HepG2 (cell line): ENCODE measurements around the gene TPRA1. TPM values are rescaled to one million over a fixed set of nuclear protein-coding genes. Genes with fewer than 3 reads are reported as not detected.

ENCODE experiments used
- ATAC-seq: fragments of 200-7000 bp; cut with Tn5 transposase; 3 replicates; pipeline ENCODE4 v1.9.1; 2020; ENCODE audit warnings: mild to moderate bottlenecking, moderate library complexity
- BruUV-seq: library from RNA; stranded (reverse); fragments of 400-500 nt; replicated peaks from 2 replicates; lab custom pipeline; 2021; lab: Mats Ljungman, UMichigan
- CTCF ChIA-PET: fragments of 300-600 bp; formaldehyde crosslinking; extraction: SDS; loops from one replicate; lab custom pipeline; 2021; ENCODE audit warnings: low total read pairs, inconsistent platforms, low intra/inter-chr PET ratio; lab: Yijun Ruan, JAX
- POLR2A ChIA-PET: fragments of 350-600 bp; sonication (Branson Sonifier 250); formaldehyde crosslinking; loops from one replicate; lab custom pipeline; 2020; ENCODE audit warnings: antibody characterized with exemption, inconsistent platforms; lab: Yijun Ruan, JAX
- DNase-seq: peaks from one replicate; pipeline ENCODE4 v3.0.0-alpha.2; 2015; ENCODE audit warnings: low spot score
- FAIRE-seq: peaks from 3 replicates; lab custom pipeline; 2011; peaks lifted over from hg19 to GRCh38; lab: Jason Lieb, UNC
- H2AFZ ChIP-seq: one replicate; pipeline ENCODE4 v1.6.1; 2011; ENCODE audit warnings: low read length, inconsistent platforms
- H3K27ac ChIP-seq: fragments of 300-600 bp; 3 replicates; pipeline ENCODE4 v1.8.0; 2011; ENCODE audit warnings: mixed run types, mild to moderate bottlenecking, mixed read lengths, low read length, inconsistent platforms; ENCODE audit not compliant: insufficient read depth; ENCODE audit errors: extremely low read length
- H3K27me3 ChIP-seq, 2 experiments: fragments of 200-600 bp in 1 of 2; 2 replicates in 1 of 2; 3 replicates in 1 of 2; pipeline versions ENCODE4 v1.6.0 to v1.8.0; 2011; ENCODE audit warnings: low read length in 2 of 2, mild to moderate bottlenecking in 2 of 2, moderate library complexity in 2 of 2, inconsistent platforms in 1 of 2; ENCODE audit not compliant: insufficient read depth in 2 of 2, control insufficient read depth in 1 of 2
- H3K36me3 ChIP-seq, 2 experiments: fragments of 200-600 bp in 1 of 2; replicated peaks in 1 of 2; 2 replicates in 1 of 2; 3 replicates in 1 of 2; pipeline versions ENCODE4 v1.5.1 to v1.8.0; 2011; ENCODE audit warnings: low read length in 2 of 2, inconsistent platforms in 1 of 2; ENCODE audit not compliant: insufficient read depth in 2 of 2, control insufficient read depth in 1 of 2
- H3K4me1 ChIP-seq: 2 replicates; pipeline ENCODE4 v1.5.1; 2012; ENCODE audit warnings: low read length, inconsistent platforms; ENCODE audit not compliant: insufficient read depth
- H3K4me2 ChIP-seq: 2 replicates; pipeline ENCODE4 v1.6.0; 2011; ENCODE audit warnings: low read depth, low read length, inconsistent platforms
- H3K4me3 ChIP-seq, 3 experiments: fragments of 200-600 bp in 1 of 3; sonication (generic), shearing (Covaris generic) in 1 of 3; replicated peaks in 1 of 3; 2 replicates each; pipeline ENCODE4 v1.5.1; 2011 to 2016; ENCODE audit warnings: low read length in 3 of 3, inconsistent platforms in 2 of 3, low read depth in 2 of 3, mild to moderate bottlenecking in 2 of 3, control low read depth in 1 of 3, mixed read lengths in 1 of 3; ENCODE audit not compliant: insufficient read depth in 1 of 3
- H3K79me2 ChIP-seq: one replicate; pipeline ENCODE4 v1.6.1; 2011; ENCODE audit warnings: low read length, inconsistent platforms; ENCODE audit not compliant: insufficient read depth
- H3K9ac ChIP-seq: 2 replicates; pipeline ENCODE4 v1.6.0; 2011; ENCODE audit warnings: mild to moderate bottlenecking, low read depth, low read length, inconsistent platforms; ENCODE audit not compliant: insufficient read depth
- H3K9me3 ChIP-seq: 2 replicates; pipeline ENCODE4 v1.5.1; 2012; ENCODE audit warnings: mild to moderate bottlenecking, low read length
- H4K20me1 ChIP-seq: 2 replicates; pipeline ENCODE4 v1.6.0; 2011; ENCODE audit warnings: inconsistent platforms, mild to moderate bottlenecking, low read length, moderate library complexity; ENCODE audit not compliant: insufficient read depth
- ATF7-NPFF ChIP-seq: sonication (generic); formaldehyde crosslinking; IDR thresholded peaks from 2 replicates; pipeline ENCODE4 v1.8.1; 2023; ENCODE audit warnings: mild to moderate bottlenecking, low read depth, missing genetic modification reagents, moderate library complexity
- ATM ChIP-seq: fragments of 450-650 bp; IDR thresholded peaks from 2 replicates; pipeline ENCODE4 v1.7.1; 2017; ENCODE audit warnings: mild to moderate bottlenecking, borderline replicate concordance
- FLYWCH1 ChIP-seq: sonication (generic); formaldehyde crosslinking; IDR thresholded peaks from 2 replicates; pipeline ENCODE4 v1.8.1; 2023; ENCODE audit warnings: mild to moderate bottlenecking, missing genetic modification reagents
- KLF15 ChIP-seq: sonication (generic); formaldehyde crosslinking; IDR thresholded peaks from 2 replicates; pipeline ENCODE4 v1.8.1; 2023; ENCODE audit warnings: borderline replicate concordance, mild to moderate bottlenecking, inconsistent platforms, missing genetic modification reagents, mixed read lengths
- PCBP1 ChIP-seq: fragments of 200-400 bp; formaldehyde crosslinking; IDR thresholded peaks from 2 replicates; pipeline ENCODE4 v1.6.1; 2017; ENCODE audit warnings: mild to moderate bottlenecking, low read depth, low read length, borderline replicate concordance
- RBFOX2 ChIP-seq: fragments of 200-400 bp; formaldehyde crosslinking; IDR thresholded peaks from 2 replicates; pipeline ENCODE4 v1.6.1; 2017; ENCODE audit warnings: low read depth, mild to moderate bottlenecking, low read length
- SMC3 ChIP-seq: IDR thresholded peaks from 2 replicates; pipeline ENCODE4 v1.6.1; 2011; ENCODE audit warnings: low read length, improper control_type of control experiment
- ZNF468 ChIP-seq: sonication (generic); formaldehyde crosslinking; IDR thresholded peaks from 2 replicates; pipeline ENCODE4 v1.8.0; 2022; ENCODE audit warnings: mild to moderate bottlenecking, moderate library complexity, missing genetic modification reagents
- ZNF543 ChIP-seq: sonication (generic); formaldehyde crosslinking; IDR thresholded peaks from 2 replicates; pipeline ENCODE4 v1.4.0; 2020; ENCODE audit warnings: mild to moderate bottlenecking, missing genetic modification reagents
- ZNF569 ChIP-seq: sonication (generic); formaldehyde crosslinking; IDR thresholded peaks from 2 replicates; pipeline ENCODE4 v1.5.0; 2020; ENCODE audit warnings: mild to moderate bottlenecking, missing genetic modification reagents, moderate library complexity, borderline replicate concordance
- WGBS: methylation state at CpG from one replicate; pipeline ENCODE4 v1.1.6; 2017; ENCODE audit warnings: low lambda C conversion rate; 5-methylcytosine and 5-hydroxymethylcytosine counted together
- in situ Hi-C: cut with HindIII; loops from 2 replicates; pipeline ENCODE4 v1.10.0; 2017; ENCODE audit warnings: low pct_unique_long_range_greater_than_20kb; ENCODE audit not compliant: extremely low pct_ligation_motif_present
- intact Hi-C: fragments of 100-400 bp; cut with micrococcal nuclease; formaldehyde crosslinking; loops from one replicate; pipeline ENCODE4 v1.10.0; 2022; ENCODE audit not compliant: unreplicated experiment
- polyA plus RNA-seq, 8 experiments: library from polyadenylated mRNA; depleted of rRNA in 3 of 8; stranded (reverse) in 7 of 8; unstranded in 1 of 8; fragments of >200 nt; fragmentation: Illumina TruSeq in 4 of 8; extraction: Trizol in 4 of 8; gene quantifications; 2 replicates each; pipeline versions ENCODE4 v1.2.1 to v1.2.3, GENCODE V29; 2011 to 2016; ENCODE audit warnings: low read depth in 4 of 8, missing spikeins in 1 of 8, mixed read lengths in 1 of 8; ENCODE audit not compliant: insufficient read depth in 1 of 8
- total RNA-seq, 5 experiments: library from RNA; depleted of rRNA; stranded (reverse); fragments of >200 nt; fragmentation: Illumina TruSeq; extraction: Trizol; gene quantifications; 2 replicates each; pipeline ENCODE4 v1.2.3, GENCODE V29; 2016; ENCODE audit warnings: low read depth in 1 of 5
- TF ChIP-seq, protein P1 (sequence below): sonication (generic); formaldehyde crosslinking; IDR thresholded peaks from 2 replicates; pipeline ENCODE4 v1.4.0; 2020; ENCODE audit warnings: missing genetic modification reagents
- TF ChIP-seq, protein P2 (sequence below): sonication (generic); formaldehyde crosslinking; IDR thresholded peaks from 2 replicates; pipeline ENCODE4 v1.9.0; 2021; ENCODE audit warnings: missing genetic modification reagents, borderline replicate concordance
- TF ChIP-seq, protein P3 (sequence below): IDR thresholded peaks from 2 replicates; pipeline ENCODE4 v1.4.0; 2020; ENCODE audit warnings: mild to moderate bottlenecking, missing genetic modification reagents
- TF ChIP-seq, protein P4 (sequence below): sonication (generic); IDR thresholded peaks from 2 replicates; pipeline ENCODE4 v1.6.1; 2016; ENCODE audit warnings: low read depth, borderline replicate concordance

TPRA1 gene
- total and polyA plus RNA-seq, 2 of the 13 experiments (the other 11 are each of a cell fraction or from before 2014, with no cell fraction given): 25.4 to 25.8 TPM

DNA sequence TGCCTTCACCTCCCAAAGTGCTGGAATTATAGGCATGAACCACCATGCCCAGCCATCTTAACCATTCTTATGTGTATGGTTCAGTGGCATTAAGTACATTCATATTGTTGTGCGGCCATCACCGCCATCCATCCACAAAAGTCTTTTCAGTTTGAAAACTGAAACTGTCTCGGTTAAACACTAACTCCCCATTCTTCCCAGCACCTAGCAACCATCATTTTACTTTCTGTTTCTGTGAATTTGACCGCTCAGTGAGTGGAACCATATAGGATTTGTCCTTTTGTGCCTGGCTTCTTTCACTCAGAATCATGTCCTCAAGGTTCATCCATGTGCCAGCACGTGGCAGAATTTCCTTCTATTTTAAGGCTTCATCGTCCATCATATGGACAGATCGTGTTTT is 13.5 kb upstream of the TPRA1 start (continued):
- TF ChIP-seq, protein P1, sequence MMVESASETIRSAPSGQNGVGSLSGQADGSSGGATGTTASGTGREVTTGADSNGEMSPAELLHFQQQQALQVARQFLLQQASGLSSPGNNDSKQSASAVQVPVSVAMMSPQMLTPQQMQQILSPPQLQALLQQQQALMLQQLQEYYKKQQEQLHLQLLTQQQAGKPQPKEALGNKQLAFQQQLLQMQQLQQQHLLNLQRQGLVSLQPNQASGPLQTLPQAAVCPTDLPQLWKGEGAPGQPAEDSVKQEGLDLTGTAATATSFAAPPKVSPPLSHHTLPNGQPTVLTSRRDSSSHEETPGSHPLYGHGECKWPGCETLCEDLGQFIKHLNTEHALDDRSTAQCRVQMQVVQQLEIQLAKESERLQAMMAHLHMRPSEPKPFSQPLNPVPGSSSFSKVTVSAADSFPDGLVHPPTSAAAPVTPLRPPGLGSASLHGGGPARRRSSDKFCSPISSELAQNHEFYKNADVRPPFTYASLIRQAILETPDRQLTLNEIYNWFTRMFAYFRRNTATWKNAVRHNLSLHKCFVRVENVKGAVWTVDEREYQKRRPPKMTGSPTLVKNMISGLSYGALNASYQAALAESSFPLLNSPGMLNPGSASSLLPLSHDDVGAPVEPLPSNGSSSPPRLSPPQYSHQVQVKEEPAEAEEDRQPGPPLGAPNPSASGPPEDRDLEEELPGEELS (CRISPR knock-in tag): no peak
- TF ChIP-seq RBFOX2 (no peak), SMC3 (no peak), ATF7-NPFF (CRISPR knock-in tag) (no peak)
- TF ChIP-seq, protein P2, sequence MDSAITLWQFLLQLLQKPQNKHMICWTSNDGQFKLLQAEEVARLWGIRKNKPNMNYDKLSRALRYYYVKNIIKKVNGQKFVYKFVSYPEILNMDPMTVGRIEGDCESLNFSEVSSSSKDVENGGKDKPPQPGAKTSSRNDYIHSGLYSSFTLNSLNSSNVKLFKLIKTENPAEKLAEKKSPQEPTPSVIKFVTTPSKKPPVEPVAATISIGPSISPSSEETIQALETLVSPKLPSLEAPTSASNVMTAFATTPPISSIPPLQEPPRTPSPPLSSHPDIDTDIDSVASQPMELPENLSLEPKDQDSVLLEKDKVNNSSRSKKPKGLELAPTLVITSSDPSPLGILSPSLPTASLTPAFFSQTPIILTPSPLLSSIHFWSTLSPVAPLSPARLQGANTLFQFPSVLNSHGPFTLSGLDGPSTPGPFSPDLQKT (CRISPR knock-in tag): no peak

DNA sequence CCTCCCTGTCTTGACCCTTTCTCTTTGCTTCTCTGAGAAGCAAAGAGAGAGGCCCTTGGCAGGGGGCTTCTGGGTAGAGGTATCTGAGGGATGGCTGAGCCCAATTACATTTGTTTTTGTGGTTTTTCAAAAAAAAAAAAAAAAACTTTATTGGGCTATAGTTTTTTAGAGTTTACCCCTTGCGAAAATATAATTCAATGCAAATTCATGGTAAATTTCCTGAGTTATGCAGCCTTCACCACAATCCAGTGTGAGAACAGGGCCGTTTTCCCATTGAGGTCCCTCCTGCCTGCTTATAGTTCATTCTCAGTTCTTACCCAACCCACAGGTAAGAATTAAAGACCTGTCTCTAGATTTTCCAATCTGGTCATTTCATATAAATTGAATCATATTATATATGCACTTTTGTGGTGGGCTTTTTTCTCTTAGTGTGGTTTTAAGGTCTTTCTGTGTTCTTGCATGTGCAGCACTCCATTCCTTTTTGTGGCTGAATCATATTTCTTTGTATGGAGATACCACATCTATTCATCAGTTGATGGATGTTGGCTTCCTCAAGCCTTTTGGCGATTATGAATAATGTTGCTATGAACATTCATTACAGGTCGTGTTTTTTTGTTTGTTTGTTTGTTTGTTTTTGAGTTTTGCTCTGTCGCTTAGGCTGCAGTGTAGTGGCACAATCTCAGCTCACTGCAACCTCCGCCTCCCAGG is 10.4 kb upstream of the TPRA1 start:
- Histone ChIP-seq H3K9me3 (no peaks in the 10 kb centered on the region), H3K36me3 (peaks cover 5 to 36% of the 10 kb centered on the region in 2 experiments), H3K4me3 (no peak overlapping the region), H3K9ac (peak overlapping the region; percentile 25; the same call in 1 of the 2 replicates), H2AFZ (no peak overlapping the region), H3K27me3 (no peaks in the 10 kb centered on the region), H3K4me1 (peaks cover 56% of the 10 kb centered on the region), H3K27ac (no peak overlapping the region), H4K20me1 (no peaks in the 10 kb centered on the region), H3K4me2 (peak overlapping the region; percentile 42), H3K79me2 (peaks cover 32% of the 10 kb centered on the region)
- FAIRE-seq (no peak), DNase-seq (no peak), ATAC-seq (no peak)
- POLR2A ChIA-PET: no interaction called here
- BruUV-seq: no TSS peak
- WGBS: 85% methylated on average over 6 of the region's 6 CpGs
- TF ChIP-seq FLYWCH1 (CRISPR knock-in tag) (no peak), KLF15 (CRISPR knock-in tag) (no peak), ZNF468 (CRISPR knock-in tag) (no peak), ZNF543 (no peak), ATM (no peak), ZNF569 (CRISPR knock-in tag) (no peak), PCBP1 (no peak)
- TF ChIP-seq, protein P3, sequence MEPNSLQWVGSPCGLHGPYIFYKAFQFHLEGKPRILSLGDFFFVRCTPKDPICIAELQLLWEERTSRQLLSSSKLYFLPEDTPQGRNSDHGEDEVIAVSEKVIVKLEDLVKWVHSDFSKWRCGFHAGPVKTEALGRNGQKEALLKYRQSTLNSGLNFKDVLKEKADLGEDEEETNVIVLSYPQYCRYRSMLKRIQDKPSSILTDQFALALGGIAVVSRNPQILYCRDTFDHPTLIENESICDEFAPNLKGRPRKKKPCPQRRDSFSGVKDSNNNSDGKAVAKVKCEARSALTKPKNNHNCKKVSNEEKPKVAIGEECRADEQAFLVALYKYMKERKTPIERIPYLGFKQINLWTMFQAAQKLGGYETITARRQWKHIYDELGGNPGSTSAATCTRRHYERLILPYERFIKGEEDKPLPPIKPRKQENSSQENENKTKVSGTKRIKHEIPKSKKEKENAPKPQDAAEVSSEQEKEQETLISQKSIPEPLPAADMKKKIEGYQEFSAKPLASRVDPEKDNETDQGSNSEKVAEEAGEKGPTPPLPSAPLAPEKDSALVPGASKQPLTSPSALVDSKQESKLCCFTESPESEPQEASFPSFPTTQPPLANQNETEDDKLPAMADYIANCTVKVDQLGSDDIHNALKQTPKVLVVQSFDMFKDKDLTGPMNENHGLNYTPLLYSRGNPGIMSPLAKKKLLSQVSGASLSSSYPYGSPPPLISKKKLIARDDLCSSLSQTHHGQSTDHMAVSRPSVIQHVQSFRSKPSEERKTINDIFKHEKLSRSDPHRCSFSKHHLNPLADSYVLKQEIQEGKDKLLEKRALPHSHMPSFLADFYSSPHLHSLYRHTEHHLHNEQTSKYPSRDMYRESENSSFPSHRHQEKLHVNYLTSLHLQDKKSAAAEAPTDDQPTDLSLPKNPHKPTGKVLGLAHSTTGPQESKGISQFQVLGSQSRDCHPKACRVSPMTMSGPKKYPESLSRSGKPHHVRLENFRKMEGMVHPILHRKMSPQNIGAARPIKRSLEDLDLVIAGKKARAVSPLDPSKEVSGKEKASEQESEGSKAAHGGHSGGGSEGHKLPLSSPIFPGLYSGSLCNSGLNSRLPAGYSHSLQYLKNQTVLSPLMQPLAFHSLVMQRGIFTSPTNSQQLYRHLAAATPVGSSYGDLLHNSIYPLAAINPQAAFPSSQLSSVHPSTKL: no peak
- TF ChIP-seq, protein P4, sequence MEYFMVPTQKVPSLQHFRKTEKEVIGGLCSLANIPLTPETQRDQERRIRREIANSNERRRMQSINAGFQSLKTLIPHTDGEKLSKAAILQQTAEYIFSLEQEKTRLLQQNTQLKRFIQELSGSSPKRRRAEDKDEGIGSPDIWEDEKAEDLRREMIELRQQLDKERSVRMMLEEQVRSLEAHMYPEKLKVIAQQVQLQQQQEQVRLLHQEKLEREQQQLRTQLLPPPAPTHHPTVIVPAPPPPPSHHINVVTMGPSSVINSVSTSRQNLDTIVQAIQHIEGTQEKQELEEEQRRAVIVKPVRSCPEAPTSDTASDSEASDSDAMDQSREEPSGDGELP: no peak
- intact Hi-C loops (no loop called here), in situ Hi-C loops (no loop called here)
- CTCF ChIA-PET: no interaction called here
